ENCODE data around the gene TBL1X.
A peak's percentile ranks its signal among the peaks of the same experiment; 100 is the strongest.
"Not testable (repeated sequence)": the region's sequence is repeated elsewhere in the genome, so short reads cannot be mapped to it uniquely, and the experiment has no call there.

TBL1X gene

DNA sequence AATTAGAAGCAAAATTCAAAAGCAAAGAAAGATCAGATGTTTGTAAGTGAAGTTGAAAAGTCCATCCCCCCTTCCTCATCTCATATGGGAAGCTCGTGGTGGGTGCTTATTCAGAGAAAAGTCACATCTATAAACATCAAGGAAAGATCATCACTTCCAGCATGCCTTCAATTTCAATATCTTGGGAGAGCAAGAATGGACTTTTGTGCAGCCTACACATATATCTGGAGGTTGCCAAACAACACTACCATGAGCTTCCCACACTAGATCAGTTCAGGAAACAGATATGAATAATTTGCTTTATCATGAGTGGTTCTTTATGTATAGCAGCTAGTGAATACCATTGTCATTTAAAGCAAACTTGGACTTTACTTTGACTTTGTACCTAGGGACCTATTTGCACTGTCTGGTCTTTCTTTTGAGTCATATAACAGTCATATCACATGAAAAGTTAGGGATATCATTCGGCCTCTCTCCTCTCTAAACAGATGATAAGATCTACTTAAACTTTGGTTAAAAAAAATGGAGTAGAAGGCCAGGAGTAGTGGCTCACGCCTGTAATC lies 5.6 kb upstream of the TBL1X start:
- DNase-seq, result no peak

DNA sequence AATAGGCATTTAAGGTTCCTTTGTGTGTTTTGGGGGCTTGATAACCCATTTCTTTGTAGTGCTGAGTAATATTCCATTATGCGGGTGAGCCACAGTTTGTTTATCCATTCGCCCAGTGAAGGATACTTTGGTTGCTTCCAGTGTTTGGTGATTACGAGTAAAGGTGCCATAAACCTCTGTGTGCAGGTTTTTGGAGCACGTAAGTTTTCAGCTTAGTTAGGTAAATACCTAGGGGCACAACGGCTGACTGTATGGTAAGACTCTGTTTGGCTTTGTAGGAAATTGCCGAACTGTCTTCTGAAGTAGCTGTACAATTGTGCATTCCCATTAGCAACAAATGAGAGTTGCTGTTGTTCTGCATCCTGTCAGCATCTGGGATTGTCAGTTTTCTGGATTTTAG lies 3.8 kb upstream of the TBL1X start:
- no peak for DNase-seq

DNA sequence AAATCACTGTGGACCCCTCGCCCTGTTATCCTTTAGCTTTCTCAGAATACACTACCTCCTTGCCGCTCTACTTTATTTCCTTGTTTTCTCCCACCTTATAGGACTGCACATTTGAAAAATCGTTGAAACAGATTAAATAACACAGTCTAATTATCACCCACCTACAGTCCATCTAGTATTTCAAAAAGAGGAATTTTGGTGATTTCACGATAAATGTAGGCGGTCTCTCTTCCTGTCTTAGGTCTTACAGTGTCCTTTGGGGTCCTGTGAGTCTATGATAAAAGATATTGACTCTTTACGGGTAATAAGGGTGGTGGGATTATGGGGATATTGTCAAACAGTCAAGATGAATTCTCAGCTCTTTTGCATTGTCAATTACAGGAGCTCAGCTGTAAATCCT lies 2.4 kb upstream of the TBL1X start:
- DNase-seq, result no peak

DNA sequence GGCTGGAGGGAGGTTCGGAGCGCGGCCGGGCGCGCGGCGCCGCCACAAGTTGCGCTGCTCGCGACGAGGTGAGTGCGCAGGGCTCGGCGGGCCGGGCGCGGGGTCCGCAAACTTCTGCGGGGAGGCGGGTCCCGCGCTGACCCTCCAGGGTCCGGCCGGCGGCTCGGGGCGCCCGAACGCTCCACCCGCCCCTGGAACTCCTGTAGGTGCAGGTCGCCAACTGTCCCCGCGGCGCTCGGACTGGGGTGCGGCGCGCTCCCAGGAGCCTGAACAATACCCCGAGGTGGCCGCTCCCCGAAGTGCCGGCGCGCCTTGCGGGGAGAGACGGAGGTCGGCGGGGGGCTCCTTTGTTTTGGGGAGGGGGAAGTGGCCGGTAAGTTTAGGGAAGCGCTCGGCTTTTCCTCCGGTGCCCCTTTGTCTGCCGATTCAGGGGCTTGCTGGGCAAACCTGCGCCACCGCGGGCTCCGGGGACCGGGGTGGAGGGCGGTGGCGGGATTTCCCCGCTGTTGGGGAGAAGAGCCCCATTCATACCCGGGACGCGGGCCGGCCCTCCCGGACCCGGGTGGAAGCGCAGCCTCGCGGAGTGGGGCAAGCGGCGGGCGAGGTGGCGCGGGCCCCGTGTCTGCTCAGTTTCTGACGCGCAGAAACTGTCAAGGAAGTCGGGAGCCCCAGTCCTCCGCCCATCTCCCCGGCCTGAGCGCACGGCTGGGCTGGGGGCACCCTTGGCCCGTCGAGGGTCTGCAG lies 694 bp downstream of the TBL1X start:
- DNase-seq, result peak; percentile 45

DNA sequence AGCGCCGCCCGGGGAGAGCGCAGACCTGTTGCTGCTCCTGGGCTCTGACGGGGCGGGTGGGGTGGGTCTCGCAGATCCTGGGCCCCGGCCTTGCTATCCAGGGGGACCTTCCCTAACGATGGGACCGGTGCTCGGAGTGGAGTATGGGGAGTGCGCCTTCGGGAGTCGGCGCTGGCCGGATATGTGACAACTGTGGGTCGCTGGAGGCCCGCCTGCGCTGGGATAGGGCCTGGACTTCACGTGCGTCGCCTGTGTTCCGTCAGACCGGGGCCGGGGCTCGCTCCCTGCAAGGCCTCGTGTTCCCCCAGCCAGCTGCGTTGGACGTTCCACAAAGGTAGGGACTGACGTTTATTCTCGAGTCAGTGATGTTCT lies 1.3 kb downstream of the TBL1X start:
- peak; percentile 45 for DNase-seq

DNA sequence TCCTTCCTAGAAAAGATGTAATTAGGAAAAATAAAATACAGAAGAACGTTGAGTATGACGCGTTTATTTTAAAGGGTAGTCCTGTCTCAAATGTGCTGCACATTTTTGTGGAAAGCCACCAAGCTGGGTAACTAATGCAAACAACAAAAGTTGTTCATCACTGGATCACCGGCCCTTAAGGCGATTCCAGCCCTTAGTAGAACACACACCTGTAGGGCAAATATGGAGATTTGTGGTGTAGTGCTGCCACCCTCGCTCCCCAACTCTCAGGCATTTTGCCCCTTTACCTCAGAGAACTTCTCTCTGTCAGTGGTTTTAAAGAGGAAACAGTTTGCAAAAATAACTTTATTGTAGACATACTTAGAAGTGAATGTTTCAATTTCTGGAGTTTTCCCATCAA lies 1.9 kb downstream of the TBL1X start:
- no peak for DNase-seq

DNA sequence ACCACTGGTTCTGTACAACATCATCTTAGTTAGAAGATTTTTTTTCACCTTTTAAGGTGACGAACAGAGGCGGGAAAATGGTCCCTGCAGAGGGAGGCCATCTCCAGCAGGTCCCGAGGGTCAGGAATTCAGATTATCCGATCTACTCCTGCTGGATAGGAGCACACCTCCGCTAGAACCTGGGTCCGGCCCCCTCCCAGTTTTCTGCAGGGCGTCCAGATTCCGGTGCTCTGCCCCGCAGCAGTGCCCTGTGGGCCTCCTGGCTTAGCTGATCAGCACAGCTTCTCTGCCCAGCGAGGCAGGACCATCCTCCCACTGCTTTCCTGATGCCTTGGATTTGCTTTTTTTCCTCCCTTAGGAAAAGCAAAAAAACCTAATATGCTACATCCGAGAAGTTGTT lies 2.3 kb downstream of the TBL1X start:
- no peak for DNase-seq

DNA sequence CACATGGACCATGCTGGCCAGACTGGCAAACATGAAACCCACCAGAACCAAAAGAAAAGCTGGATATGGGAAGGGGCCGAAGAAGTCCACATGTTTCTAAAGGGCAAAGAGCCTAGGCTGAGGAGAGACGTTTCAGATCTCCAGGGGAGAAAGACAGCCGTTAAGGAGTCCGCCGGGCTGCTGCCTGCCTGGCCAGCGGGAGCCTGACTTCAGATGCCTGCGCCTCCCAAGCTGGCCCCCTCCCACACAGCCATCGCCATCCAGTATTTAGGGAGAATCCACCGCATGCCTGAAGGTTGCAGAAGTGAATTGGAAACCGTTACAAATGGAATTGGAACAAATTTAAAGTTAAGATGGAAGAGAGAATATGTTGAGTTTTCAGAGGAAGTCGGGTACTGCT lies 2.9 kb downstream of the TBL1X start:
- DNase-seq, result no peak

DNA sequence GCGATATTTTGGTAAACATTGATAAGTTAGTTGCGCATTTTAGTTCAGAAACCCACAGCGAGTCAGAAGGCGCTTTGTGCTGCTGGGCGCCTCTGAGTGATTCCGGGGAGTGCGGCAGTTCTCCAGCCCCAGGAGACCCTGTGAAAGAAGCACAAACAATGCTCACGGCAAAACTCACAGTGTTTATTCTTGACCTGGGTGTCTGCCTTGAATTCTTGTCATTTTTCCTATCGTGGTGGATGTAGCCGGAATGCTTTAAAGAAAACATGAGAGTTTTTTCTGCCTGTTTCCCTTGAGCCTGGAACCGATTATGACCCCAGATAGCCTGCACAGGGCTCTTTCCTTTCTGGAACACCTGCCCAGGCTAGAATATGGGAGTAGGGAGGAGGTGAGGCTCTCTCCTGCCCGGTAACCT lies 6.7 kb downstream of the TBL1X start:
- no peak for DNase-seq

DNA sequence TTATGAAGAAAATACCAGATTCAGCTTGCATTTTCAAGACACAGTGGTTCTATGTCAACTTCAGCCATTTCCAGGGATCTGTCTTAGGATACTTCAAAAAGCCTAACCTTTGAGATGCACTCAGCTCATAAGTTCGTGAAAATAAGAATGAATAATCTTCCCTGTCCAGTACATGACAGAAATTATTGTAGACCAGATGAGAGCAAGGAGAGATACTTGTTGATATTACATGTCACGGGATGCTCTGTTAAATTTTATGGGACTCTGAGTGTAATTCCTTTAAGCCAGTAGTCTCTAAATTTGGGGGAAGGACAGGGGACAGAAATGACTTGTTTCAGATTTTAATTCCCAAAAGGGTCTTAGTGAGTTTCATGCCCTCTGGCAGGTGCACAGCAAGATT lies 8.8 kb downstream of the TBL1X start:
- no peak for DNase-seq

DNA sequence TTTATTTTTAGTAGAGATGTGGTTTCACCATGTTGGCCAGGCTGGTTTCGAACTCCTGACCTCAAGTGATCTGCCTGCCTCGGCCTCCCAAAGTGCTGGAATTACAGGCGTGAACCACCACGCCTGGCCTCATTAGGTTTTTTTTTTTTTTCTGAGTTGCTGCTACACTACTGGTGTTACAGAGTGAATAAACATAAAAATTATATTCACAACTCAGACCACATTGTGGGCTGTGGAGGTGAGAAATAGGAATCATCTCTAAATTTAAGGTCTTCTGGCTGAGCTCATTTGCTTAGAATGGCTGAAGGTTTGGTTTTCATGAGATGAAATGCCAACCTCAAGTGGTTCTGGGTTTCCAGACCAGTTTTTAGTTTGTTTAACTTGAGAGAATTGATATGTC lies 10.6 kb downstream of the TBL1X start:
- not testable (repeated sequence) for DNase-seq

DNA sequence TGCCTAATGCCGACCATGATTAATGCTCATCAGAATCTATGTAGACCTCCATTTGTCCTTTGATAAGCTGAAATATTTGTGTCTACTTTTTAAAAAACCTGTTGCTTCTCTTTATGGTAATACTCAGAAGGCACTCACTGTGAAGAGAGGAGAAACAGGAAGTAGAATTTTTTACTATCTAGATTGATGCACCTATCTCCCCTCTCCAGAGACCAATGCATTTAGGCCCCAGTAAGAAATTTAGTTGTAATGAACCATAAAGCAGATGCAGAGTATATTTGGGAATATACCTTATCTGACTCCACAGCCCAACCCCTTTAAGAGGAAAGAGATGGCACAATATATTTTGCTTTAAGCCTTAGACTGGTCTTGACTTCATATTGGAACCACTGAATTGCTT lies 11.1 kb downstream of the TBL1X start:
- no peak for DNase-seq

DNA sequence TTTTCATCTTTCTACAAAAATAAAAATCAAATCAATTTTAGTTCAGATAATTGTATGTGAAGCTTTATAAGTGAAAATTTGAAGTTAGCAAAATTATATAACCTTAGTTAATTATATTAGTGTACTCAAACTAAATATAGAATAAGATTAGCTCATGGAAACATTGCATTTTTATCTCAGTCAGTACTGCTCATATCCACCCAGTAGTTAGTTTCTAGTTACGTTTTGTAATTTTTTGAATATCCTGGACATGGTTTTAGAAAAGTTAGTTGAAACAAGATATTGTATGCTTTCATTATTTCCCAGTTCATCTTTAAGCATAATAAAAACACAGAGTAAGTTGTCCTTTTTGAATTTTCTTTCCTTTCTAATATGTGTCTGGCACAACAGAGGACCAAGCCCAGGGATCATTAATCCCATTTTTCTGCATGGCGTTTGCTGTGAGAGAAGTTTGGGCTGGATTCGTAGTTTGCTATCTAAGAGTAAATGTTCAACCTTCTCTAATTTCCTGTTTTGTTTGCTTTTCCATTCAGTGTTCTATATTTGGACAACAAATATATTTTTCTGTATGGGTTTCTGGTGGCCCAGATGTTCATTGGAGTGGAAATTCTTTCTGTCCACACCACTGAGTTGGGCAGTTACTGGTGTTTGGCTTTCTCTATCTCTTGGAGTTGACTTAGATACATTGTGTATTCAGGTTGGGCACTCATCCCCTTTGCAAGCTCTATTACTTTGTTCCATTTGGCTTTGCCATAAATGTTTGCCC lies 12.1 kb downstream of the TBL1X start:
- DNase-seq, result no peak

DNA sequence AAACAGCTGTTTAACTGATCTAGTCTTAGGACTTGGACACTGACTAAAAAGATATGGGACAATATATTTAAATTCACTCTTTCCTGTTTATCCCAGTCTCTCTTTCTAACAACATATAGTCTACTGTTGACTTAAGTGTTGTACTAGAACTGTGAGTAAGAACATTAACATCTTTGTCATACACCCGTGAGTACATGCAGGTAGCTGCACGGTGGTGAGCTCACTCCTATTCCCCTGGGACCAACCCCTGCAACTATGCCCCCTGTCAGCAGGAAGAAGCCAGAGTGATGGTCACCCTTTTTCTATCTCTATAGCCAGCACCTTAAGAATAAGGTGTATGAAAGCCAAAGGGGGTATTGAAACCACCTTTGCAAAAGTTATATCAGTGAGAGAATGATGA lies 17.6 kb downstream of the TBL1X start:
- no peak for DNase-seq

DNA sequence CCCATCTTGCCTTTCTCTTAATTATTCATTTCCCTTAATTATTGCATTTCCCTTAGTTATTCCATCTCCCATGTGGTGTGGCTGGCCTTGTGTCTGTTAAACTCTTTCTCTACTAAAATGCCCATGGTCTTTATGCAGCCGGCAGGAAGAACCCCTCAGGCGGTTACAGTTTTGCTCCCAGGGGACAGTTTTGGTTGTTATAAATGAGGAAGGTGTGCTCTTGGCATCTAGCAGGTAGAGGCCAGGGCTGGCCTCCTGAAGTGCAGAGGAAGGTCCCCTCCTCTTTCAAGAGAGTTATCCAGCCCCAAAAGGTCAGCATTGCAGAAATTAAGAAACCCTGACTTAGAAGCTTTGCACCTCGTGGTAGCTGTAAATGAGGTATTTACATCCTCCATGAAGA lies 18.0 kb downstream of the TBL1X start:
- DNase-seq, result no peak

DNA sequence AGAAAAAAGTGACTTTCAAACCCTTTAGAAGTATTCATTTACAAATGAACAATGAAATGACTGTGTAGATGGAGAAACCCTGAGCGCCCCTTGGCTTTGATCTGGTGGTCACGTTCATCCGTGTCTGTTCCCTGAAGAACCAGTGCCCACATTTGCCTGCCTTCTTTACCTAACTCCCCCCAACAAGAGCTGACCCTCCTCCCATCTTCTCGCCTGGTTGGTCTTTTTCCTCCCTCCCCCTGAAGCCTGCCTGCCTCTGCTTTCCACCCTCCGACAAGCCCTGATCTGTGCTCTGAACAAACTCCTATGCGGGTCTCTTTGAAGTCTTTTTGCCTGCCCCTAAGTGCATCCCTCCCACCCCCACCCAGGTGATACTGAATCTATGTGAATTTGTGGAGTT lies 18.5 kb downstream of the TBL1X start:
- DNase-seq, result no peak

DNA sequence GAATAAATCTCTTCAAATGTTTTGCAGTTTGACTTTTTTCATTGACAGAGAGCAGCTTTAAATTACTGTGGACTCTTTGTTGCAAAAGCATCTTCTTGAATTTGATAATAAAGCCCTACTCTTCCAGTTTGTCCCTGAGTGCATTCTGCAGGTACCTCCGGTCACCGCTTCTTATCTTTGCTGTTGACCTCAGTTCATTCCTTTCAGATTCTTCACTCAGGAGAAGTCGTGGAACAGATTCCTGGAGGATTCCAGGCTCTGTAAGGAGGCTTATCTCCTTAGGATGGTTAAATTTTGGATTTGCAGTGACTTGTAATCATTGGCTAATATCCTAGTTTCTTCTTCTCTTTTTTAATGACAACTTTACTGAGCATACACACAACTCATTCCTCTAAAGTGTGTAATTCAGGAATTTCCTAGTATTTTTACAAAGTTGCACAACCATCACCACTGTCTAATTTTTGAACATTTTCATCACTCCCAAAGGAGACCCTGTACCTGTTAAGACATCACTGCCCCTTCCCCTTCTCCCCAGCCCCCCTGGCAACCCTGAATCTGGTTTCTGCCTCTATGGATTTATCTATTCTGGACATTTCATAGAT lies 22.0 kb downstream of the TBL1X start:
- DNase-seq, result no peak

DNA sequence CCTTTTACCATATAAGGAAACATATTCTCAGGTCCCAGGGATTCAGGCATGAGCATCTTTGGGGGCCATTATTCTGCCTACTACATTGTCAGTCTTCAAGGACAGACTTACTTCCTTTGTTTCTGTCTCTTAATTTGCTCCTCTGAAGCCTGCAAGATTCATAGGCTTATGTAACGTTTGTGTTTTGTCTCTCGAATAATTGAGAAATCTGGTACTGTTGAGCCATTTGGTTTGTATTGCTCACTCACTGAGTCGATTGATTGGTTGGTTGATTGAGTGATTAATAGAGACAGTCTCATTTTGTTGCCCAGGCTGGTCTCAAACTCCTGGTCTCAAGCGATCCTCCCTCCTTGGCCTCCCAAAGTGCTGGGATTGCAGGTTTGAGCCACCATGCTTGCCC lies 23.7 kb downstream of the TBL1X start:
- no peak for DNase-seq

DNA sequence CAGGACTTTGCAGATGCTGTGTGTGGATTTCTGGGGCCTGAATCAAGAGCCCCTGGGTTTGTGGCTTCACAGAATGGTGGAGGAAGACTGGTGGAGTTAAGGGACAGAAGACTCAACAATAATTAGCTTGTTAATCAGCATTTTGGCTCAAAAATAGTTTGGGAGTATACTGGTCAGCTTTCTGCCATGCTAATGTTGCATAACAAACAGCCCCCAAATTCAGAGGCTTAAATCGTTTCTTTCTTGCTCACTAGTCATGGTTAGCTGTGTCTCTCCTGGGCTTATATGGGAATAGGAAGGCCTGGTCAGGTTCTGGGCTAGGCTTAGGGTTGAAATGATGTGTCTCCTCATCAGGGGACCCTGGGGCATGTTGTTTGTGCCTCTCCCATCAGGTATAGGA lies 24.4 kb downstream of the TBL1X start:
- DNase-seq, result no peak

DNA sequence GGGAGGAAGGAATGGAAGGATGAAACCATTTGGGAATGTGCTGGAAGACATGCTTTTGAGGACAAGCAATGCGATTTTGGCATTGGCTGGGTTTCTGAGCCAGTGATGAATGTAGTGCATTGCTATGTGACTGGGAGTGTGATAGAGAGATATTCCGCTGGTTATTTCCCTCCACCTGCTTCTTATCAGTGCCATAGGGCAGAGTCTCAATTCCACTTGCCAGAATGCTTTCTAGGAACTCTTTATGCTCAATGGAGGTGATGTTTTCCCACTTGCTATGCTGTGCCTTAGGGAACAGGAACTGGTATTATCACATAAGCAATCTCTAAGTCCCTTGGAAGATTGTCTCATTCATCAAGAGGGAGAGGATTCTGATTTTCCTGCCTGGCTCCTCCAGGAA lies 28.0 kb downstream of the TBL1X start:
- DNase-seq, result no peak

DNA sequence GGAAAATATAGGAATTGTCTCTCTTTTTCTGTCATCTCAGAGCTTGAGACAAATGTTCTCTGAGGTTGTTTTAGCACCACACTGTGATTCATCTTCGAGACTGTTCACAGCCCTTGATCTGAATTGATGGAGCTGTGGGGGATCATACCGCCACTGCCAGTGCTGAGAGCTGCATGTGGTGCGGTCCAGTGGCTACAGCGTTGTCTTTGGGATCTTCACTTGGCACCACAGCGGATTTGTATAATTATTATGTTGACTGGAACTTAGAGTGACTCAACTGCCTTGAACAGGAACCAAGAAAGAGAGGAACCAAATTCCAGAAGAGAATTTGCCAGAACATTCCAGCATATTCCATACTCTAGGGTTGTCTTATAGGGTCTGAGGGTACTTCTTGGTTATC lies 29.1 kb downstream of the TBL1X start:
- no peak for DNase-seq

DNA sequence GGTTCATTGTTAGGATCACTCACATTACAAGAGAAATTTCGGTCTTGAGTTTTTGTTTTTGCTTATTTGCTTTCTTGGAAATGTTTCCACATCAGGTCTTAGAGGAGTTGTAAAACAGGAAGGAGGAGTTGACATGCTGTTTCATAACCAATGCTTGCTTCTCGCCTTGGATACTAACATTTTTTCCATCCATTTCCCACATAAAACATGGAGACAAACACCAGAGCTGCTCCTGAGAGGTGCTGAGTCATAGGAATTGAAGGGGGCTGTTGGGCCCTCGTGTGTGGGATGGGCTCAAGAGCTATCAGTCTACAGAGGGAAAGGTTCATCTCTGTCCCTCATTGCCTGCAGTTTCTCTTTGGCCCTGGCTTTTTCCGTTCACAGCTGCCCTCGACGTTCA lies 29.9 kb downstream of the TBL1X start:
- DNase-seq, result no peak

DNA sequence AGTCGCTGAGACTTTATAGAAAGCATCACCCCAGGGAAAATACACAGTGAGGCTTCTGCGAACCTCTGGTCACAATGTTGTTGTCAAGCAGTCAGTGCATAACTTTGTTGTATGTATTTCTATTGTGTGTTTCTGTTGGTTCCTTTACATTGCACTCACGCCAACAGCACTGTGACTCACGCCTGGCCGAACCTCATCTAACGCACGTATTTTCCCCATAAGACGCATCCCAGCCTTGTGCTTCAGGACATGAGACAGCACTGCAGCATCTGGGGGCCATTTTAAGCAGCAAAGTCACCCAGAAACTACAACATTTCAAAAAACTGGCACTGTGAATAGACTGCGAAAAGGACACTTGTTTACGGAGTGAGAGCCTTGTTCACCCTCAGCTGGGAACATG lies 30.6 kb downstream of the TBL1X start:
- DNase-seq, result no peak

DNA sequence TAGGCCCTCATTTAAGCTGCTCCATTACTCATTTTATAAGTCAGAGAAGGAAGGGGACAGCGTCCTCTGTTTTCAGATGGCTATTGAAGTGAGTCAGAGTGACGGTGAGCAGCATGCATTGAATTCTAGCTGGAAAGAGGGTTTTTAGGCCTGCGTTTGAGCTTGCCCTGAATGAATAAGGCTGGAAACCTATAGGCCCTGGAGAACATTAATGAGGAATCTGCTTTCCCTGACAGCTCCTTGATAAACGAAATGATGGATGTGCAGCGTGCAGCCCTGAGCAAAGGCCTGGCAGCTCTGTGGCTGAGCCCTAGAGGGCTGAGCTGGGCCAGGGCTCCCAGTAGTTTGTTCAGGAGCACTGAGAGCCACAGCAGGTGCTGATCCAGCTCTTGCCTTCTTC lies 33.4 kb downstream of the TBL1X start:
- DNase-seq, result no peak

All from NCI-H82 (cell line).